HUES48 (cell line): ENCODE data around the gene TBL1Y.
"Not testable (repeated sequence)": the region's sequence is repeated elsewhere in the genome, so short reads cannot be mapped to it uniquely, and the experiment has no call there.

Experiments used
- H3K27ac ChIP-seq: one replicate; pipeline ENCODE4 v1.7.0; 2013; ENCODE audit warnings: low read depth, low read length, inconsistent platforms
- H3K27me3 ChIP-seq: 2 replicates; pipeline ENCODE4 v1.6.1; 2013; ENCODE audit warnings: mild to moderate bottlenecking, low read length; ENCODE audit not compliant: control insufficient read depth, insufficient read depth
- H3K36me3 ChIP-seq: 2 replicates; pipeline ENCODE4 v1.6.1; 2013; ENCODE audit warnings: low read length; ENCODE audit not compliant: control insufficient read depth, insufficient read depth
- H3K4me1 ChIP-seq: 2 replicates; pipeline ENCODE4 v1.6.1; 2013; ENCODE audit warnings: mild to moderate bottlenecking, low read length; ENCODE audit not compliant: control insufficient read depth, insufficient read depth
- H3K4me3 ChIP-seq: 2 replicates; pipeline ENCODE4 v1.5.1; 2013; ENCODE audit warnings: mild to moderate bottlenecking, low read depth, low read length
- H3K9ac ChIP-seq: 2 replicates; pipeline ENCODE4 v1.6.1; 2013; ENCODE audit warnings: mild to moderate bottlenecking, low read depth, low read length, moderate library complexity
- H3K9me3 ChIP-seq: 2 replicates; pipeline ENCODE4 v1.6.1; 2013; ENCODE audit warnings: low read length; ENCODE audit not compliant: control insufficient read depth, insufficient read depth

Gene TBL1Y

DNA sequence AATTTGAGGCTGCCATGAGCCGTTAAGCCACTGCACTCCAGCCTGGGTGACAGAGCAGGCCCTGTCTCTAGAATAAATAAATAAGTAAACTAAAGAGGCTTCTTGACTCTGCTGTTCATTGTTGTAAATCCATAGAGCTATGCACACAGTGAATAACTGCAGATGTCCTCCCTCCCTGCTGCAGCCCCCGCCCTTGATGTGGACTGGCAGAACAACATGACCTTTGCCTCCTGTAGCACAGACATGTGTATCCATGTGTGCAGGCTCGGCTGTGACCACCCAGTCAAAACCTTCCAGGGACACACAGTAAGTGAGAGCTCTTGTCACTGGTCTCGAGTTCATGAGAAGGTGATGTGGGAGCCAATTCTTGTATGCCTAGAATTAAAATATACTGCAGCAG, 170.1 kb downstream of the TBL1Y start:
- not testable (repeated sequence) for H3K27me3 ChIP-seq, H3K36me3 ChIP-seq, H3K4me3 ChIP-seq, H3K4me1 ChIP-seq, H3K9ac ChIP-seq, H3K9me3 ChIP-seq, H3K27ac ChIP-seq

GRCh38 chrY:7085606-7086005, 175.1 kb downstream of the TBL1Y start:
- Histone ChIP-seq H3K27me3 (no peaks in the 10 kb centered on the region), H3K9ac (no peak overlapping the region), H3K4me1 (no peaks in the 10 kb centered on the region), H3K9me3 (no peaks in the 10 kb centered on the region), H3K36me3 (no peaks in the 10 kb centered on the region), H3K27ac (no peak overlapping the region), H3K4me3 (no peak overlapping the region)

- Histone ChIP-seq H3K36me3 (no peaks in the 10 kb centered on the region), H3K4me1 (no peaks in the 10 kb centered on the region), H3K9ac (no peak overlapping the region), H3K9me3 (no peaks in the 10 kb centered on the region), H3K27ac (no peak overlapping the region), H3K27me3 (no peaks in the 10 kb centered on the region), H3K4me3 (no peak overlapping the region)
Observed at GRCh38 chrY:7092836-7093235, 182.3 kb downstream of the TBL1Y start.

GRCh38 chrY:7094365-7094764, 183.9 kb downstream of the TBL1Y start:
- Histone ChIP-seq H3K9ac (no peak overlapping the region), H3K36me3 (no peaks in the 10 kb centered on the region), H3K27me3 (no peaks in the 10 kb centered on the region), H3K27ac (no peak overlapping the region), H3K9me3 (no peaks in the 10 kb centered on the region), H3K4me1 (no peaks in the 10 kb centered on the region), H3K4me3 (no peak overlapping the region)

DNA sequence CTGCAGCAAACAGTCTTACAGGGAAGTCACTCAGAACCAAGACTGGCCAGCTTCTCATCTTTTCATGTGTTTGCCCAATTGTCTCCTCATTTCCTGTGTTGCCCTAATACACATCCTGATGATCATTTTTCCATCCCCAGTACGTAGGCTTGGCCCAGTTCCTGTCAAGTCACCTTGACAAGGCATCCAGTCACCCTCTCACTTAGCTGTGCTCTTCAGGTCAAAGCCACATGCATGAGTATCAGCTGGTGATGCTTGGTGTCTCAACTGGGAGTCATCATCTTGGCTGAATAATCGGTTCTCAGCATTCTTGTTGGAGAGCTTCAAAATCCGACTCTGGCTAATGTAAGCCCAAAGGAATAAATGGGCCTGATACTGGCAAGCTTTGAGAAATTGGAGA, 186.5 kb downstream of the TBL1Y start:
- Histone ChIP-seq H3K9me3 (no peaks in the 10 kb centered on the region), H3K9ac (no peak overlapping the region), H3K27me3 (no peaks in the 10 kb centered on the region), H3K4me1 (no peaks in the 10 kb centered on the region), H3K27ac (no peak overlapping the region), H3K4me3 (no peak overlapping the region), H3K36me3 (no peaks in the 10 kb centered on the region)

GRCh38 chrY:7099742-7100141, 189.2 kb downstream of the TBL1Y start:
- no peak overlapping the region for H3K27ac ChIP-seq
- no peak overlapping the region for H3K4me3 ChIP-seq
- no peaks in the 10 kb centered on the region for H3K27me3 ChIP-seq
- H3K36me3 ChIP-seq = no peaks in the 10 kb centered on the region
- H3K4me1 ChIP-seq = no peaks in the 10 kb centered on the region
- H3K9me3 ChIP-seq = no peaks in the 10 kb centered on the region
- H3K9ac ChIP-seq = no peak overlapping the region

DNA sequence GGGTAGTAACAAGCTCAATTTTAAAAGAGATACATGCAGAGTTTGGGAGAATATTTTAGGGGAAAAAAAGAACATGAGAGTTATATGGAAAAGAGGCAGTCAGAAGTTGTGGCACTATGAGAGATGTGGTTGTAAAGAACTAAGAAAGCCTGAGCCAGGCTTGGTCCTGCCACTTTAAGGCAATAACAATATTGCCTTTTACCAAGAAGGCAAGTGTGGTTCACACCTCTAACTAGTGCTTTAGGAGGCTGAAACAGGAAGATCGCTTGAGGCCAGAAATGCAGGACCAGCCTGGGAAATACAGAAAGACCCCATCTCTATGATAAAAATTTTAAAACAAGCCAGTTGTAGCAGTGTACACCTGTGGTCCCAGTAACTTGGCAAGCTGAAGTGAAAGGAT, 192.2 kb downstream of the TBL1Y start:
- no peaks in the 10 kb centered on the region for H3K36me3 ChIP-seq
- no peaks in the 10 kb centered on the region for H3K9me3 ChIP-seq
- no peaks in the 10 kb centered on the region for H3K27me3 ChIP-seq
- H3K4me1 ChIP-seq = no peaks in the 10 kb centered on the region
- H3K4me3 ChIP-seq = no peak overlapping the region
- no peak overlapping the region for H3K9ac ChIP-seq
- H3K27ac ChIP-seq = no peak overlapping the region

DNA sequence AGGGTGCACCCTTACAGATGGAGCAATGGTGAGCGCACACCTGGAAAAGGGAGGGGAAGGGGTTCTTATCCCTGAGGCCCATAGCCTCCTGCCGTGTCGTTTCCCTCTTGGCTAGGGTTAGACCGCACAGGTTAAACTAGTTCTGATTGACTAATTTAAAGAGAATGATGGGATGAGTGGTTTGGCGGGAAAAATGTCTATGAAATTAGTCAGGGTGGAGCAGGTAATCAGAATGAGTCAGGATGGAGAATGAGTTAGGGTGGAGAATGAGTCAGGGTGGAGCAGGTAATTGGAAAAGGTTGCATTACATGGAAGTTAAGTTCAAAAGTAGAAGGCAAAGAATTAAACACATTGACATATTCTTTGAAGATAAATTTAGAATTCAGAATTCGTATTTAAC, 196.7 kb downstream of the TBL1Y start:
- Histone ChIP-seq H3K9ac (no peak overlapping the region), H3K4me3 (no peak overlapping the region), H3K4me1 (no peaks in the 10 kb centered on the region), H3K27ac (no peak overlapping the region), H3K9me3 (no peaks in the 10 kb centered on the region), H3K36me3 (no peaks in the 10 kb centered on the region), H3K27me3 (no peaks in the 10 kb centered on the region)

DNA sequence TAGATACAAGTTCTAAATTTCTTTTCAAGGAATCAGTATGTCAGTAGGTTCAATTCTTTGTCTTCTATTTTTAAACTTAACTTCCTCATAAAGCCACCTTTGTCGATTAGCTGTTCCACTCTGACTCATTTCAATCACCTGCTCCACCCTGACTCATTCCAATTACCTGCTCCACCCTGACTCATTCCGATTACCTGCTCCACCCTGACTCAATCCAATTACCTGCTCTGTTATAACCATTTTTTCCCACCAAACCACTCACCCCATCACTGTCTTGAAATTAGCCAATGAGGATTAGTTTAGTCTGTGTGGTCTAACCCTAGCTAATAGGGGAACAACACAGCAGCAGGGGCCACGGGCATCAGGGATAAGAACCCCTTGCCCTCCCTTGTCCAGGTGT, 199.6 kb downstream of the TBL1Y start:
- H3K36me3 ChIP-seq = no peaks in the 10 kb centered on the region
- H3K27ac ChIP-seq = no peak overlapping the region
- no peaks in the 10 kb centered on the region for H3K9me3 ChIP-seq
- H3K9ac ChIP-seq = no peak overlapping the region
- no peak overlapping the region for H3K4me3 ChIP-seq
- H3K27me3 ChIP-seq = no peaks in the 10 kb centered on the region
- H3K4me1 ChIP-seq = no peaks in the 10 kb centered on the region

DNA sequence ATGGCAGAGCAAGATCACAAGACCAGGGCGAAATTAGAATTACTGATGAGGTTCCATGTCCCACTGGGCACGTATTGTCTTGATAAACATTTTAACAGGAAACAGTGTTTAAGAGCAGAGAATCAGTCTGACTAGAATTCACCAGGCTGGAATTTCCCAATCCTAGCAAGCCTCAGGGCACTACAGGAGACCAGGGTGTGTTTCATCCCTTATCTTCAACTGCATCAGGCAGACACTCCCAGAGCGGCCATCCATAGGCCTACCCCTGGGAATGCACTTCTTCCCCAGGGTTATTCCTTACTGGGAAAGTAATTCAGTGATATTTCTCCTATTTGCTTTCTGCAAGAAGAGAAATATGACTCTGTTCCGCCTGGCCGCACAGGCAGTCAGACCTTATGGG, 205.4 kb downstream of the TBL1Y start:
- Histone ChIP-seq H3K27me3 (no peaks in the 10 kb centered on the region), H3K27ac (no peak overlapping the region), H3K9ac (no peak overlapping the region), H3K36me3 (no peaks in the 10 kb centered on the region), H3K4me3 (no peak overlapping the region), H3K4me1 (no peaks in the 10 kb centered on the region), H3K9me3 (no peaks in the 10 kb centered on the region)

GRCh38 chrY:7122202-7122601, 211.7 kb downstream of the TBL1Y start:
- Histone ChIP-seq H3K4me1 (no peaks in the 10 kb centered on the region), H3K4me3 (no peak overlapping the region), H3K9ac (no peak overlapping the region), H3K9me3 (no peaks in the 10 kb centered on the region), H3K27ac (no peak overlapping the region), H3K27me3 (no peaks in the 10 kb centered on the region), H3K36me3 (no peaks in the 10 kb centered on the region)
